H1 (cell line): ENCODE data around the gene TAMALIN. TPM values are rescaled to one million over a fixed set of nuclear protein-coding genes. Genes with fewer than 3 reads are reported as not detected.

Experiments used
- CTCF ChIA-PET: fragments of 300-600 bp; sonication (Branson Sonifier 250); formaldehyde crosslinking; loops from one replicate; lab custom pipeline; 2021; ENCODE audit not compliant: partially characterized antibody; lab: Charles Lee
- POLR2A ChIA-PET: fragments of 300-600 bp; sonication (Branson Sonifier 250); formaldehyde crosslinking; loops from one replicate; lab custom pipeline; 2021; ENCODE audit warnings: inconsistent platforms; ENCODE audit not compliant: partially characterized antibody; lab: Charles Lee
- DNase-seq, 2 experiments: peaks; one replicate each; pipeline versions ENCODE4 v3.0.0 to v3.0.0-alpha.2; 2010 to 2022; ENCODE audit warnings: low spot score in 2 of 2, low read depth in 1 of 2, mixed read lengths in 1 of 2
- FAIRE-seq: peaks from 2 replicates; lab custom pipeline; 2011; peaks lifted over from hg19 to GRCh38; lab: Jason Lieb, UNC
- H2AFZ ChIP-seq: 2 replicates; pipeline ENCODE4 v1.8.1; 2012; ENCODE audit warnings: low read length, inconsistent platforms
- H2AK5ac ChIP-seq: 2 replicates; pipeline ENCODE4 v1.6.1; 2013; ENCODE audit warnings: low read depth, low read length
- H2BK120ac ChIP-seq: replicated peaks from 2 replicates; pipeline ENCODE3; 2013; ENCODE audit warnings: low read depth, low read length, inconsistent platforms
- H2BK12ac ChIP-seq: 2 replicates; pipeline ENCODE4 v1.6.1; 2013; ENCODE audit warnings: low read depth, low read length
- H2BK15ac ChIP-seq: 2 replicates; pipeline ENCODE4 v1.6.1; 2013; ENCODE audit warnings: low read length
- H2BK20ac ChIP-seq: 2 replicates; pipeline ENCODE4 v1.6.1; 2013; ENCODE audit warnings: low read length
- H2BK5ac ChIP-seq: 2 replicates; pipeline ENCODE4 v1.6.1; 2013; ENCODE audit warnings: low read depth, low read length
- H3K14ac ChIP-seq: 2 replicates; pipeline ENCODE4 v1.6.1; 2013; ENCODE audit warnings: inconsistent platforms; ENCODE audit not compliant: insufficient read length
- H3K18ac ChIP-seq: 2 replicates; pipeline ENCODE4 v1.6.1; 2013; ENCODE audit warnings: low read length; ENCODE audit errors: extremely low read depth
- H3K23ac ChIP-seq: 2 replicates; pipeline ENCODE4 v1.6.1; 2013; ENCODE audit warnings: inconsistent platforms; ENCODE audit not compliant: insufficient read length
- H3K23me2 ChIP-seq: 2 replicates; pipeline ENCODE4 v1.6.1; 2013; ENCODE audit warnings: low read depth, low read length
- H3K27ac ChIP-seq: 2 replicates; pipeline ENCODE4 v1.6.1; 2011; ENCODE audit warnings: low read depth, low read length, inconsistent platforms
- H3K27me3 ChIP-seq, 4 experiments: replicated peaks in 1 of 4; 1 replicate in 1 of 4; 2 replicates in 3 of 4; pipeline versions ENCODE4 v1.6.1 to v1.8.1; 2011 to 2013; ENCODE audit warnings: low read length in 3 of 4, mild to moderate bottlenecking in 3 of 4, inconsistent platforms in 2 of 4, mixed read lengths in 2 of 4, moderate library complexity in 1 of 4; ENCODE audit not compliant: control insufficient read depth in 3 of 4, insufficient read depth in 3 of 4; ENCODE audit errors: extremely low read depth in 1 of 4
- H3K36me3 ChIP-seq, 4 experiments: 2 replicates each; pipeline versions ENCODE4 v1.6.1 to v1.8.1; 2011 to 2013; ENCODE audit warnings: mild to moderate bottlenecking in 4 of 4, low read length in 3 of 4, moderate library complexity in 2 of 4, control low read depth in 1 of 4, inconsistent platforms in 1 of 4; ENCODE audit not compliant: insufficient read depth in 4 of 4, control insufficient read depth in 2 of 4
- H3K4ac ChIP-seq: replicated peaks from 2 replicates; pipeline ENCODE3; 2013; ENCODE audit warnings: low read length, low read depth, mixed read lengths, inconsistent platforms; ENCODE audit not compliant: insufficient read length
- H3K4me1 ChIP-seq, 4 experiments: replicated peaks in 1 of 4; 1 replicate in 1 of 4; 2 replicates in 3 of 4; pipeline versions ENCODE4 v1.6.1 to v1.8.1; 2011 to 2013; ENCODE audit warnings: low read length in 3 of 4, inconsistent platforms in 2 of 4, mixed read lengths in 1 of 4; ENCODE audit not compliant: insufficient read depth in 4 of 4, control insufficient read depth in 3 of 4
- H3K4me2 ChIP-seq, 2 experiments: 2 replicates each; pipeline versions ENCODE4 v1.6.1 to v1.8.1; 2011 to 2013; ENCODE audit warnings: low read depth in 2 of 2, low read length in 2 of 2, control low read depth in 1 of 2, inconsistent platforms in 1 of 2, mild to moderate bottlenecking in 1 of 2; ENCODE audit not compliant: insufficient read depth in 1 of 2
- H3K4me3 ChIP-seq, 4 experiments: fragments of 200-600, 300-600 bp in 1 of 4; sonication (generic), shearing (Covaris generic), sonication (Bioruptor Twin) in 1 of 4; 2 replicates each; pipeline versions ENCODE4 v1.5.1 to v1.8.1; 2011 to 2016; ENCODE audit warnings: low read length in 4 of 4, low read depth in 3 of 4, control low read depth in 2 of 4, inconsistent platforms in 2 of 4, mild to moderate bottlenecking in 2 of 4, mixed read lengths in 1 of 4, moderate library complexity in 1 of 4; ENCODE audit not compliant: insufficient read depth in 2 of 4; ENCODE audit errors: extremely low read depth in 1 of 4
- H3K56ac ChIP-seq: replicated peaks from 2 replicates; pipeline ENCODE3; 2013; ENCODE audit warnings: low read depth, mild to moderate bottlenecking, mixed read lengths, low read length, inconsistent platforms; ENCODE audit not compliant: insufficient read length
- H3K79me1 ChIP-seq: 2 replicates; pipeline ENCODE4 v1.6.1; 2013; ENCODE audit warnings: low read depth, low read length, control low read depth
- H3K79me2 ChIP-seq, 2 experiments: 2 replicates each; pipeline versions ENCODE4 v1.6.1 to v1.8.1; 2012 to 2013; ENCODE audit warnings: low read length in 2 of 2, mild to moderate bottlenecking in 2 of 2, inconsistent platforms in 1 of 2; ENCODE audit not compliant: insufficient read depth in 2 of 2, control insufficient read depth in 1 of 2
- H3K9ac ChIP-seq, 4 experiments: replicated peaks in 1 of 4; 1 replicate in 1 of 4; 2 replicates in 3 of 4; pipeline versions ENCODE4 v1.6.1 to v1.8.1; 2011 to 2013; ENCODE audit warnings: low read depth in 3 of 4, low read length in 3 of 4, control low read depth in 2 of 4, mild to moderate bottlenecking in 2 of 4, moderate library complexity in 2 of 4, inconsistent platforms in 1 of 4; ENCODE audit errors: extremely low read depth in 1 of 4
- H3K9me3 ChIP-seq, 2 experiments: 2 replicates each; pipeline versions ENCODE4 v1.6.1 to v1.8.1; 2012 to 2013; ENCODE audit warnings: mild to moderate bottlenecking in 2 of 2, moderate library complexity in 2 of 2, control low read depth in 1 of 2, inconsistent platforms in 1 of 2, low read depth in 1 of 2, low read length in 1 of 2, mixed read lengths in 1 of 2; ENCODE audit not compliant: insufficient read depth in 2 of 2
- H4K20me1 ChIP-seq, 2 experiments: replicated peaks in 1 of 2; 2 replicates each; pipeline versions ENCODE3 to v1.8.1; 2011 to 2013; ENCODE audit warnings: inconsistent platforms in 2 of 2, low read length in 2 of 2, mild to moderate bottlenecking in 1 of 2; ENCODE audit not compliant: insufficient read depth in 2 of 2, control insufficient read depth in 1 of 2
- H4K5ac ChIP-seq: 2 replicates; pipeline ENCODE4 v1.6.1; 2013; ENCODE audit warnings: low read length, low read depth, mixed read lengths, inconsistent platforms; ENCODE audit not compliant: insufficient read length
- H4K8ac ChIP-seq: 2 replicates; pipeline ENCODE4 v1.8.0; 2013; ENCODE audit warnings: mild to moderate bottlenecking, moderate library complexity, low read length, inconsistent platforms; ENCODE audit not compliant: insufficient read depth; ENCODE audit errors: extremely low read depth
- H4K91ac ChIP-seq: replicated peaks from 2 replicates; pipeline ENCODE3; 2013; ENCODE audit warnings: low read length, mixed read lengths, inconsistent platforms; ENCODE audit not compliant: insufficient read length
- BRCA1 ChIP-seq: IDR thresholded peaks from 2 replicates; pipeline ENCODE4 v1.6.1; 2012; ENCODE audit warnings: low read depth, low read length, improper control_type of control experiment
- POLR2A ChIP-seq, 2 experiments: IDR thresholded peaks; 1 replicate in 1 of 2; 2 replicates in 1 of 2; pipeline ENCODE4 v1.6.1; 2011; ENCODE audit warnings: low read depth in 2 of 2, low read length in 2 of 2, mild to moderate bottlenecking in 2 of 2; ENCODE audit errors: control extremely low read depth in 1 of 2
- RAD21 ChIP-seq, 2 experiments: IDR thresholded peaks in 1 of 2; conservative IDR thresholded peaks in 1 of 2; 2 replicates each; pipeline ENCODE4 v1.6.1; 2011; ENCODE audit warnings: low read depth in 2 of 2, low read length in 2 of 2, improper control_type of control experiment in 1 of 2, inconsistent platforms in 1 of 2, mild to moderate bottlenecking in 1 of 2, moderate library complexity in 1 of 2
- RXRA ChIP-seq: IDR thresholded peaks from 2 replicates; pipeline ENCODE4 v1.6.1; 2011; ENCODE audit warnings: low read depth, mild to moderate bottlenecking, low read length, moderate library complexity; ENCODE audit not compliant: insufficient read depth
- SIN3A ChIP-seq, 2 experiments: IDR thresholded peaks in 1 of 2; conservative IDR thresholded peaks in 1 of 2; 2 replicates each; pipeline ENCODE4 v1.6.1; 2011 to 2012; ENCODE audit warnings: low read length in 2 of 2, improper control_type of control experiment in 1 of 2, low read depth in 1 of 2, mild to moderate bottlenecking in 1 of 2
- WGBS, 2 experiments: shearing (Covaris generic) in 1 of 2; methylation state at CpG; one replicate each; pipeline versions ENCODE4 v1.1.6 to v1.1.7; 2013 to 2015; ENCODE audit warnings: low lambda C conversion rate in 2 of 2, mixed read lengths in 2 of 2, inconsistent platforms in 1 of 2, low coverage in 1 of 2, missing lambda C conversion rate in 1 of 2; ENCODE audit not compliant: insufficient replicate concordance in 2 of 2, insufficient coverage in 1 of 2, insufficient read length in 1 of 2; ENCODE audit errors: extremely low coverage in 1 of 2, missing lambda C conversion rate in 1 of 2; 5-methylcytosine and 5-hydroxymethylcytosine counted together
- polyA plus RNA-seq, 7 experiments: library from polyadenylated mRNA; depleted of rRNA in 3 of 7; stranded (reverse) in 5 of 7; unstranded in 2 of 7; fragments of >200 nt in 5 of 7; fragments of 200-250 nt in 2 of 7; gene quantifications; 1 replicate in 5 of 7; 2 replicates in 1 of 7; 4 replicates in 1 of 7; pipeline versions ENCODE4 v1.2.1 to v1.2.3, GENCODE V29; 2011 to 2013; ENCODE audit warnings: missing spikeins in 2 of 7, mixed read lengths in 2 of 7
- total RNA-seq: library from RNA; stranded (reverse); fragmentation: NEBNext Ultra II Directional; extraction: Animal tissue kit (Norgen Biotek cat#: 25700); gene quantifications from 2 replicates; pipeline ENCODE4 v1.2.1, GENCODE V29; 2021
- TF ChIP-seq, protein P1 (sequence below): IDR thresholded peaks from 2 replicates; pipeline ENCODE4 v1.6.1; 2011; ENCODE audit warnings: low read length, improper control_type of control experiment
- TF ChIP-seq, protein P2 (sequence below), 3 experiments: IDR thresholded peaks; 1 replicate in 2 of 3; 2 replicates in 1 of 3; pipeline versions ENCODE4 v1.5.1 to v1.6.1; 2011; ENCODE audit warnings: low read length in 3 of 3, mild to moderate bottlenecking in 3 of 3, inconsistent platforms in 2 of 3, low read depth in 1 of 3, moderate library complexity in 1 of 3; ENCODE audit not compliant: insufficient read depth in 1 of 3; ENCODE audit errors: control extremely low read depth in 1 of 3

TAMALIN gene
- total and polyA plus RNA-seq, 2 of the 8 experiments (the other 6 are each of a cell fraction or from before 2014, with no cell fraction given), result 2.6 to 4.9 TPM

DNA sequence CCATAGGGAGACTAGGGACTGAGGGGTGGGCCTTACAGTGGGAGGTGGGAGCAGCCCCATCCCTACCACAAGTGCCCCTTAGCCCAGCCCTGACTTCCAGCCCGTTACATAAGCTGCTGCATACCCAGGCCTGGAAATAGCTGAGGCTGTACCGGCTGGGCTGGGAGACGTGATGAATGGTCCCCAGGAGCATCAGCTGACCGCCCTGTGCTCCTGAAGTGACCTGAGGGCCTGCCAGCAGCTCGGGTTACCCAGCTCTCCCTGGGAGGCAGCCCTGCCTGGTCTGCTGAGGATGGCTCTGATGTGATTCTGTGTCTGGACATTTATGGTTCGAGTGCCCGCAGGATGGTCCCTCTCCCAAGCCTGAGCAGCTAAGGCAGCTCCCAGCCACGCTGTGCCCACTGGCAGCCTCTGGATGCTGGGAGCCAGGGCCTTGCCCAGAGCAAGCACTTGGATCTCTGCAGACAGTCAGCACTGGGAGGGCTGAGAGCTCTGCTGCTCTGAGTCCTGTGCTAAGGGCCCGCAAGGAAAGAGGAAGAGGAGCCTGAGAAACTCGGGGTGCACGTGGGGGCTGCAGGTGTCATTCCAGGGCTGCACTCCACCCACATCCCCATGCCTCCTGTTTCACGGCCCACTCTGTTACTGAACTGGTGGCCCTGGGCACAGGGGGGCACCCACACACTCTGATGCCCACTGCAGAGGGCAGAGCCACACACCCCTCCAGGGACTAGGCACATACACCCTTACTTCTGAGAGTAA is 20.5 kb downstream of the TAMALIN start:
- Histone ChIP-seq H2BK120ac (no peak overlapping the region), H3K56ac (no peak overlapping the region), H3K14ac (no peak overlapping the region), H3K4me2 (no peak overlapping the region), H4K20me1 (no peaks in the 10 kb centered on the region), H2AFZ (no peak overlapping the region), H3K9ac (no peak overlapping the region), H3K18ac (no peak overlapping the region), H3K4ac (no peak overlapping the region), H3K27me3 (peaks cover 2 to 17% (median 9%) of the 10 kb centered on the region in 4 experiments), H2BK12ac (peak overlapping the region; percentile 80), H2BK20ac (no peak overlapping the region), H4K8ac (peak overlapping the region; percentile 45), H3K4me1 (peaks cover 2 to 26% (median 10%) of the 10 kb centered on the region in 4 experiments; a peak in 6 of 7 replicates), H3K4me3 (no peak overlapping the region), H3K36me3 (no peaks in the 10 kb centered on the region), H3K23ac (no peak overlapping the region), H3K23me2 (peaks cover 7% of the 10 kb centered on the region), H2AK5ac (0 out of 2 replicates have a peak overlapping the region, but pooled peaks have one; percentile 78), H3K79me1 (no peaks in the 10 kb centered on the region), H4K5ac (no peak overlapping the region), H3K79me2 (no peaks in the 10 kb centered on the region), H2BK15ac (peak overlapping the region; percentile 81; the same call in 1 of the 2 replicates), H3K9me3 (no peaks in the 10 kb centered on the region), H4K91ac (peak overlapping the region; percentile 61), H2BK5ac (no peak overlapping the region), H3K27ac (no peak overlapping the region)
- ChIA-PET CTCF (interaction anchor here (0.6 to 22.7 kb wide), 13 partner anchors 14 to 1303 kb away, joined by 3 to 1249 read pairs (median 9); partner anchors contain the start of genes ATG101, NR4A1, SMIM41 and TAMALIN), POLR2A (interaction anchor here (0.6 to 13.1 kb wide), 9 partner anchors 12 to 97 kb away, joined by 3 to 82 read pairs (median 4); partner anchors contain the start of genes ATG101 and SMIM41)
- DNase-seq (no peak), FAIRE-seq (no peak)
- WGBS, 2 experiments, result 72% methylated on average over 8 of the region's 12 CpGs; no CpG with 5 or more reads in 1 of the 2 experiments
- no peak for TF ChIP-seq POLR2A (IDR thresholded peaks at IDR 0.05; ENCODE audit: control extremely low read depth in 1 of 2, low read depth in 2 of 2, low read length in 2 of 2)
- no peak for TF ChIP-seq RAD21 (IDR thresholded peaks at IDR 0.05 in 1 of 2, conservative IDR thresholded peaks at IDR 0.05 in 1 of 2; ENCODE audit: low read depth in 2 of 2, low read length in 2 of 2)
- TF ChIP-seq SIN3A (conservative IDR thresholded peaks at IDR 0.05 in 1 of 2, IDR thresholded peaks at IDR 0.05 in 1 of 2; ENCODE audit: low read depth in 1 of 2, low read length in 2 of 2), result no peak
- TF ChIP-seq BRCA1, result no peak
- TF ChIP-seq, protein P1, sequence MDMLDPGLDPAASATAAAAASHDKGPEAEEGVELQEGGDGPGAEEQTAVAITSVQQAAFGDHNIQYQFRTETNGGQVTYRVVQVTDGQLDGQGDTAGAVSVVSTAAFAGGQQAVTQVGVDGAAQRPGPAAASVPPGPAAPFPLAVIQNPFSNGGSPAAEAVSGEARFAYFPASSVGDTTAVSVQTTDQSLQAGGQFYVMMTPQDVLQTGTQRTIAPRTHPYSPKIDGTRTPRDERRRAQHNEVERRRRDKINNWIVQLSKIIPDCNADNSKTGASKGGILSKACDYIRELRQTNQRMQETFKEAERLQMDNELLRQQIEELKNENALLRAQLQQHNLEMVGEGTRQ, result no peak
- no peak for TF ChIP-seq RXRA
- TF ChIP-seq, protein P2, sequence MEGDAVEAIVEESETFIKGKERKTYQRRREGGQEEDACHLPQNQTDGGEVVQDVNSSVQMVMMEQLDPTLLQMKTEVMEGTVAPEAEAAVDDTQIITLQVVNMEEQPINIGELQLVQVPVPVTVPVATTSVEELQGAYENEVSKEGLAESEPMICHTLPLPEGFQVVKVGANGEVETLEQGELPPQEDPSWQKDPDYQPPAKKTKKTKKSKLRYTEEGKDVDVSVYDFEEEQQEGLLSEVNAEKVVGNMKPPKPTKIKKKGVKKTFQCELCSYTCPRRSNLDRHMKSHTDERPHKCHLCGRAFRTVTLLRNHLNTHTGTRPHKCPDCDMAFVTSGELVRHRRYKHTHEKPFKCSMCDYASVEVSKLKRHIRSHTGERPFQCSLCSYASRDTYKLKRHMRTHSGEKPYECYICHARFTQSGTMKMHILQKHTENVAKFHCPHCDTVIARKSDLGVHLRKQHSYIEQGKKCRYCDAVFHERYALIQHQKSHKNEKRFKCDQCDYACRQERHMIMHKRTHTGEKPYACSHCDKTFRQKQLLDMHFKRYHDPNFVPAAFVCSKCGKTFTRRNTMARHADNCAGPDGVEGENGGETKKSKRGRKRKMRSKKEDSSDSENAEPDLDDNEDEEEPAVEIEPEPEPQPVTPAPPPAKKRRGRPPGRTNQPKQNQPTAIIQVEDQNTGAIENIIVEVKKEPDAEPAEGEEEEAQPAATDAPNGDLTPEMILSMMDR (IDR thresholded peaks at IDR 0.05; ENCODE audit: control extremely low read depth in 1 of 3, insufficient read depth in 1 of 3, low read depth in 1 of 3, low read length in 3 of 3), result no peak
